GM21529 (cell line): ENCODE results near the gene KCNJ12.
"Not testable (repeated sequence)": the region's sequence is repeated elsewhere in the genome, so short reads cannot be mapped to it uniquely, and the experiment has no call there.

Experiments used
- ATAC-seq: cut with Tn5 transposase; IDR thresholded peaks from one replicate; pipeline ENCODE4 v1.9.1; 2021; ENCODE audit not compliant: unreplicated experiment

Gene KCNJ12

DNA sequence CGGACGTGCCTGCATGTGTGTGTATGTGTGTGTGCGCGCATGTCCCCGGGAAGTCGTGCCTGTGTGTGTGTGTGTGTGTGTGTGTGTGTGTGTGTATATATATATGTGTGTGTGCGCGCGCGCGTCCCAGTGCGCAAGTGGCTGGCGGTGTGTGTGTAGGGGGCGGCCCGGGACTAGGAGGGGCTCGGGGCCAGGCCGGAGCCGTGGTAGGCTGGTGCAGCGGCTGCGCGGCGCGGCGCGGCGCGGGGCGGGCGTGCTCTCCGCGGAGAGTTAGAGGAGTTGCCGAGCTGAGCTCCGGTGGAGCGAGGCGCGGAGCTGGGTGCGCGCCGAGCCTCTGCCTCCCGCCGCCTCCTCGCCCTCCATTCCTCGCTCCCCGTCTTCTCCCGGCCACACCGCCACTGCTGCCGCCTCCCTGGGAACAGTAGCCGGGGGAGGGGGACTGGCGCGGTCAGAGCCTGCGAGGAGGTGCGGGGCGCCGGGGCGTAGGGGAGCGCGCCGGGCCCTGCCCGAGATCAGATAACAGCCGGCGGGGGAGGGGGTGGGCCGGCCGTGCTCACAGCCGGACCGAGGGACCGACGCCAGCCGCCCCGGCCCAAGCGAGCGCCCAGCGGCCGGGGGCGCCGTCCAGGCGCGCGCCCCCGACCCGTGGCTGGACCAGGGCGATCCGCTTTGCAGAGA lies at the start of gene KCNJ12:
Gene KCNJ12 (plus strand): TSS at position 277 of the 678 bp plus-strand sequence. CDS start 38,986 bp downstream, outside the sequence.
- ATAC-seq = no peak

DNA sequence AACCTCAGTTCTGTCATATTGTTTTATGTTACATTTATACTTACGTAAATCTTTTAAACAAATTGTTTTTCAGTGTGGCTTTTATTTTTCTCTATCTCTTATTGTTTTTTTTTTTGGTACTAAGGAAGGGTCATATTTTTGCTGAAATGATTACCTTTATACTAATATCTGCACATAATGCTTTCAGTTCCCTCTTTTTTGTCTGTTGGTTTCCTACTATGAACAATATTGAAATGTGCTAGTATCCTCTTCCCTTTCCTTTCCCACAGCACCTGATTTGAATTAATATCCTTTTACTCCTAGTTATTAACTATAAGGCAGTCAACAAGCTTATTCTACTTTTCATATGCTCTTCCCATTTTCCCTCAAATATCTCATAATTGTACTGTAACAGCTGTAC lies 48.2 kb upstream of the KCNJ12 start:
- ATAC-seq = peak; percentile 59

DNA sequence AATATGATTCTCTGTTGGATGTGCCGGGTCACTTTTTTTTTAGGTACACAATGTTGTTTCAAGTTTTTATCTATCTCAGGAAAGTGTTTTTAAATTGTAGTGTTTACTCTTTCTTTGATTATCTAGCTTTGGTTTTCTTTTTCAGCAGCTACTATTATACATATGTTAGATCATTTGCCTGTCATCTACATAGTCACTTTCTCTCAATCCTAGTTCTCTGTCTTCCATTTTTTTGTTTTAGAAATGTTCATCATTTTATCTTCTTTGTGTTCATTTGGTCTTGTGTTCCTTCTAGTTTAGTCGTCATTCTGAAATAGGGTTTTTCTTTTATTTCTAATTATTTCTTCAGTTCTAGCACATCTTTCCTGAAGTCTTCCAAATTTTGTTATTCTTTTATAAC lies 47.4 kb upstream of the KCNJ12 start:
- ATAC-seq = not testable (repeated sequence)

DNA sequence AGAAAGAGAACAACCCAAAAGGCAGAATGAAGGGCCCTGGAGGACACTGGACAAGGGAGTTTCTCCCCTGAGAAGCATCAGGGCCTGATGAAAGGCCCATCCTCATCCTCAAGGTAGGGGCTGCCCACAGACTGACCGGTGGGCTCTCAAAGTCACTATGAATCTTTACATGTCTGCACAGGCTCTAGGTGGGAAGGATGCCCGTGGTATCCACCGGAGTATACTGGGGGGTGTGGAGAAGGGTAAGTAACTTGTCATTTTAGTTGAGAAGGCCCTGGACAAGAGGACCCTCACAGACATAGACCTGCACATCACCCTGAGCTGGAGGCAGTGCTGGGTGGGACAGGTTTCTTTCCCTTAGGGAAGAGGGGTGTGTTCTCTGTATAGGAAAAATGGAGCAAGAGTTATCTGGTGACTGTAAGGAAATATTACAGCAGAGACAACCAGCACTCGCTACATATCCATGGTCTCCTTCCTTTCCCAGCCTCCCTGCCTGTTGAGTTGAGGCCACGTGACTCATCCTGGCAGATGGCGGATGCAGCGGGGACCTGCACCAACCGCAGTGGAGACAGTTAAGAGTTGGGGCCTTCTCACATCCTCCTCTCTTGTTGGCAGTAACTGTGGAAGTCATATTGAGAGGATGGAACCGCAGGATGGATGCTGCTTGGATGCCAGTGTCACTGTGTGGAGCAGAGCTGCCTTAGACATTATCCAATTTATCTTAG lies 45.6 kb upstream of the KCNJ12 start:
- no peak for ATAC-seq

DNA sequence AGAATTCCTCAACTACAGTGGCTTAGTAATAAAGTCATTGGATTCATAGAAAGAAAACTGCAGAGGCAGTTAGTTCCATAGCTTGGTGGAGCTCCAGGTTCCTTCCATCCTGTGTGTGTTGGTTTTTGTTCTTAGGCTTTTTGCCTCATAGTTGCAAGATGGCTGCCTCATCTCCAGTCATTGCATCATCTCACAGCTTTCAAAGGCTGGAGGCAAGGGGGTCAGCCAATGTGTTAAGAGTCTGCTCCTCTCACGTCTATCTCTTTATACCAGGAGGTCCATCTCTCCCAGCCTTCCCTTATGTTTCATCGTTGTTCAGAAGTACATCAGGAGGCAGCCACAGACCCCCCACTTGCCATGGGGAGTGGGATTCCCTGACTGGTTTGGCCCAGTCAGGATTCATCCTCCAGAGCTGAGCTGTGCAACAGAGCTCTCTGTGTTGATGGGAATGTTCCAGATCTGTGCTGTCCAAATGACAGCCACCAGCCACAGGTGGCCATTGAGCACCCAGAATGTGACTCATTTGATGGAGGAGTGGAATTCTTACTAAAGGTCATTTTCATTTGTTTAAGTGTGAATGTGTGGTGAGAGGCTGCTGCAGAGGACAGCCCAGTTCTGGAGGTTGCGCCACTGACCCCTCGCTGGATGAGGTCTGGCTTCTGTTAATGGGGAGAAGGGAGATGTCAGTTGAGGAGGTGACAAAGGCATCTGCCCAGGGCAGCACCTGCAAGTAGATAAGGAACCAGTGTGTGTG lies 39.4 kb upstream of the KCNJ12 start:
- ATAC-seq = not testable (repeated sequence)

DNA sequence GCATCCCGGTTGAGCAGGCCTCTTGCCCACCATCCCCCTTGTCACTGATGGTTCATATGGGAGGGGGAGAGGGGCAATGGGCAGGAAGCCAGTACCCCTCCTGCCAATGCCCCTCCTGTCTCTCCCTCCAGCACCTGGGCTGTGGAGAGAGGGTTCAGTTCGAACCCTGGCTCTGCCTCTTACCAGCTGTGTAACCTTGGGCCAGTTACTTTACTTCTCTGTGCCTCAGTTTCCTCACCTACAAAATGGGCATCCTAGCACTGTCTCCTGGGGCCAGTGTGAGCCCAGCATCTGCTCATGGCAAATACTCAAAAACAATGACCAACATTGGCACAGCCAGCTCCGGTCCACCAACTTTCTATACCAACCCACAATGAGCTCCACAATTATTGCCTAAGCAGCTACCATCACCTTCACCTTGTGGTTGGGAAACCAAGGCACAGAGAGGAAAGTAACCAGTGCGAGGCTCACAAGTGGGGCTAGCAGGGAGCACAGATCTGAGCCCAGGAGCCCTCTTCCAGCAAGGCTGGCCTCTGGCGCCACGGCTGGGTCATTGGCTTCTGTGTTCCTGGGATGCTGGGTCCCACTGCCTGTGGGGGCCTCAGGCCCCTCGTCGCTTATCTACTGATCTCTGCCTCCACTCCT lies 38.1 kb upstream of the KCNJ12 start:
- ATAC-seq = not testable (repeated sequence)

DNA sequence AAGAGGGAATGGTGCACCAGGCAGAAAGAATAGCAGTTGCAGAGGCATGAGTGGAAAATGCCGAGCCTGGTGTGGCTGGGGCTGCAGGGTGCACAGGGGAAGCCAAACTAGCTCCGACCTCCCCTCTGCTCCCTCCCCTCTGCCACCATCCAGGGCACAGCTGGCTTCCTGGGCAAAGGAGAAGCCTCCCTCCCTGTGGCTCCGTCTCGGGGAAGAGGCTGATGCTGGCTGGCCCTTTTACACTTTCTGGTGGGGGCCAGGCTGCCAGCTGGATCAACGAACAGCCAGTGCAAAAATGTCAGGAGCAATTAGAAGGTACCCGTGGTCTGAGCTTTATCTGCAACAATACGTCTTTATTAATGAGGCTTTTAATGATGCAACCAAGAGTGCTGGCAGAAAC lies 37.1 kb upstream of the KCNJ12 start:
- ATAC-seq = no peak

DNA sequence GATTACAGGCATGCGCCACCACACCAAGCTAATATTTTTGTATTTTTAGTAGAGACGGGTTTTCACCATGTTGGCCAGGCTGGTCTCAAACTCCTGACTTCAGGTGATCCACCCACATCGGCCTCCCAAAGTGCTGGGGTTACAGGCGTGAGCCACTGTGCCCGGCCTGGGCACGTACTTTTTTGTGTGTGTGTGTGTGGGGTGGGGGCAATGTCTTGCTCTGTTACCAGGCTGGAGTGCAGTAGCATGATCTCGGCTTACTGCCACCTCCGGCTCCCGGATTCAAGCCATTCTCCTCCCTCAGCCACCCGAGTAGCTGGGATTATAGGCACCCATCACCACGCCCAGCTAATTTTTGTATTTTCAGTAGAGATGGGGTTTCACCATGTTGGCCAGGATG lies 36.6 kb upstream of the KCNJ12 start:
- ATAC-seq = not testable (repeated sequence)

DNA sequence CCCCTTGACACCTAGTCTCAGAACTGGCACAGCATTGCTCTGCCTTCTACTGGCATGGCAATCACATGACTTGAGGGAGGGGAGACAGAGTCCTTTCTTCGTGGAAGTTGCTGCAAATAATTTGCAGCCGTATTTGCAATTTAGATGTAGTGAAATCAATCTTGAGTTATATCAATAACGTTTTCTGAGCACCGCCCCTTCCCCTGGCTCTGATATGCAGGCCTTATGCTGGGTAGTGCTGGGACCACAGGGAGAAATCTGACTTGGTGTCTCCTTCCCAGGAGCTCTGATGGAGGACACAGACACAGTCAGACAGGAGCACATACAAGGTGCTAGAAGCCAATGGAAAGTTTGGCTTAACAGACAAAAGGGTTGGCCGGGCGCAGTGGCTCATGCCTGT lies 35.8 kb upstream of the KCNJ12 start:
- not testable (repeated sequence) for ATAC-seq

DNA sequence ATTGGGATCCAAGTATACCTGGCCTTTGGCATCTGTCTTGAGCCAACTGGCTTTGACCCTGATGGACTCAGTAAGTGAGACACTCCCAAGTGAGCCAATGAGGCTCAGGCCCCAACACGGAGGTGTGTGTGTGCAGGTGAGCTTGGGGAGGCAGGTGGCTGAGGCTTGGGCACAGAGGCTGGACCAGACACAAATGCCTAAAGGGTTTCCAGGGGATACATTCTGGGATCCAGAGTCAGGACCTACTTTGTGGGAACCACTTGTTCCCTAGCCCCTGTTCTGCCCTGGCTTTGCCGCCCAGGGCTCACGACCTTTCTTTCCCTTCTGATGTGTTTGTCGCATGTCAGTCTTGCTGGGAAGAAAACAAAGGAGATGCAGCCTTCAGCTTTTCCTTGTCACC lies 34.9 kb upstream of the KCNJ12 start:
- not testable (repeated sequence) for ATAC-seq

DNA sequence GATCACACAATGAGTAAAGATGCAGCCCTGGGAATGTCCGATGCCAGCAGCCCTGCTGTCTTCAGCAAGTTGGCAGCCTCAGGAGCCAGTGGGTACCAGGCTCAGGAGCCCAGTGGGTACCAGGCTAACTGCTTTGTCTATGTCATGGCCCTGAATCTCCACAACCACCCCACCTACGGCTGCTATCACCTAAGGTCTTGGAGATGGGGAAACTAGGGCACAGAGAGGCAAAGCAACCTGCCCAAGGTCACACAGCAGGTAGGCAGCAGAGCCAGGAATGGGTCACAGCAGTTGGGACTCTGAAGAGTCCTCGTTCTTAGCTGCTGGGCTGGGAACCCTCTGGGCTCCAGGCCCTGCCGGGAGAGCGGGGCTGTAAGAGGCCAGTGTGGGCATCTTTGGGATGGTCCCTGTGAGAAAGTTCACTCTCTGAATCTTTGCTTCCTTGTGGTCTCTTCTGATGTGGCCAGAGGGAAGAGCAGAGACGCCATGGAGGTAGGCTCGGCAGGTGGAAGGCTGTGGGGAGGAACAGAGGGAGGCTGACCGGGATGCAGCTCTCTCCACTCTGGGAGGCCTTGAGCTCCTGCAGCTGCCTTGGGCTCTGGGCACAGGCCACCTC lies 34.1 kb upstream of the KCNJ12 start:
- not testable (repeated sequence) for ATAC-seq

DNA sequence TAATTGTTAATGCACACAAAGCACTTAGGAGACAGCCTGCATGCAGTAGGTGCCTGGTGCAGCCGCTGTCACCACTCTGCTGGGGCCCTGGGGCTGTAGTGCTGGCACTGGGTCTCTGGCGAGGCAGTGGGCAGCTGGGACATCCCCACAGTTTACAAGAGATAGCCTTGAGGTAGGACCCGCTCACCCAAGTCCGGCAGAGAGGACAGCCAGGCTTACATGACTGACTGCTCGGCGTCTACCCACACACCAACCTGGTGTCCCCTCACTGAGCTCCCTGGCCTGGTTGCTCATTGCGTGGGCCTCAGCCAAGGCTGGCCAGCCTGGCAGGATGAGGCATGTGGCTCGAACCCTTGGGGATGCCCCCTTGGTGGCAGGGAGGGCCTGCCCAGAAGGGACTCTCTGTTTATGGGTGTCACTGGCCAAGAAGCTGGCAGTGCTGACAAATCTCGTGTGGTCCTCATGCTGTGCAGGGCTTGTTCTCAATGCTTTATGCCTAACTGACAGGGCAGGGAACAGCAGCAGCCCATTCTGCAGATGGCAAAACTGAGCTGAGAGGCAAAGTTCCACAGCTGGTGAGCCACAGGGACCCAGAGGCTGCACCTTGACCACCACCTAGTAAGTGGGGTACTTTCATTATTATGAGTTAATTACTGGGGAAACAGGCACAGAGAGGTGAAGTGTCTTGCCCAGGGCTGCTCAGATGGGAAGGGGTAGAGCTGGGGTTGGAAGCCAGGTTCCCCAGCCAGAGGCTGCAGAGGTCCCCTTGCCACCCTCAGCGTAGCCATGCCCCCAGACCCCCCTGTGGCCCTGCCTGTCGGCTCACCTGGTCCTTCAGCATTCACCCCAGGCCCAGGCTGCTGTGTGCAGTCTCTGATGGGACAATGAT lies 32.9 kb upstream of the KCNJ12 start:
- not testable (repeated sequence) for ATAC-seq

DNA sequence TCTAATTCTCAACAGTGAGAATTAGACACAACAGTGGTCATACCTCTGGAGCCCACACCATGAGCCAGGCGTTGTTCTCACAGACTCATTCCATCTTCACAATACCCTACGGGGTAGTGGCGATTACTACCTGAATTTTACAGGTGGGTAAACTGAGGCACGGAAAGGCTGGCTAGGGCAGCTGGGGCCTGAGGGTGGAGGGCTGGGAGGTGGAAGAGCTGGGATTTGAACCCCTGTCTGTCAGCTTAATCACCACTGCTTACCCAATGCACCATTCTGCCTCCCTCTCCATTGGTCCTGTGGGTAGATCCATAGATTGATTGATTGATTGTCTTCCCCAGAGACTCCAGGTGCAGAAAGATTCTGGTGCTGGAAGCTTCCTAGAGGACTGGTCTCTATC lies 31.4 kb upstream of the KCNJ12 start:
- not testable (repeated sequence) for ATAC-seq

DNA sequence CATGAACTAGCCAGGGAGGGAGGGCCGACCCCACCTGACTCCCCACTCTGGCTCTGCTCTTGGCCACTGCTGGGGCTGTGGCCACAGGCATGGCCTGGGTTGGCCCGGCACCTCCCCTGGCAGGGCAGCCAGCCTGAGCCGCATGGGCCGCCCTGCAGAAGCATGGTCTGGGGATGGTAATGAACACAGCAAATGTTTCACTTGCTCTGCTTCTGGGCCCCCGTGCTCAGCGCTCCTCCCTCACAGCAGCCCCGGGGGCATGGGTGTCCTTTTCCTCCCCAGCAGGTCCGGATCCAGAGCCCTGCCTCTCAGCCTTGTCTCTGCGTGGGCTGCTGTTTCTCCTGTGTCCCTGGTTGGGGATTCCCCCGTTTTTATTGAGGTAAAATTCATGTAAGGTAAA lies 30.9 kb upstream of the KCNJ12 start:
- ATAC-seq = no peak

DNA sequence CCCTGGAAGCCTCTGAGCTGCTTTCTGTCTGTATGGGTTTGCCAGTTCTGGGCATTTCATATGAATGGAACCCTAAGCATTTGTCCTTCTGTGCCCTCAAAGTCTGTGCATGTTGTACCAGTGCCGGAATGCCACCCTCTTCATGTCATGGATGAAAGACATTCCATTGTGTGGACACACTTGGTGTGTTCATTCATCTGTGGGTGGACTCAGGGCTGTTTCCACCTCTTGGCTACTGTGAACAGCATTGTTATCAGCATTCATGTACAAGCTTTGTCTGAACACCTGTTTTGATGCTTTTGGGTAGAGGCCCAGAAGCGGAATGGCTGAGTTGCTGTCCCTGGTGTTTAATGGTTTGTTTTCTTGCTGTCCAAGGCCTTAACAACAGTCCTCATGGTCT lies 30.1 kb upstream of the KCNJ12 start:
- not testable (repeated sequence) for ATAC-seq

DNA sequence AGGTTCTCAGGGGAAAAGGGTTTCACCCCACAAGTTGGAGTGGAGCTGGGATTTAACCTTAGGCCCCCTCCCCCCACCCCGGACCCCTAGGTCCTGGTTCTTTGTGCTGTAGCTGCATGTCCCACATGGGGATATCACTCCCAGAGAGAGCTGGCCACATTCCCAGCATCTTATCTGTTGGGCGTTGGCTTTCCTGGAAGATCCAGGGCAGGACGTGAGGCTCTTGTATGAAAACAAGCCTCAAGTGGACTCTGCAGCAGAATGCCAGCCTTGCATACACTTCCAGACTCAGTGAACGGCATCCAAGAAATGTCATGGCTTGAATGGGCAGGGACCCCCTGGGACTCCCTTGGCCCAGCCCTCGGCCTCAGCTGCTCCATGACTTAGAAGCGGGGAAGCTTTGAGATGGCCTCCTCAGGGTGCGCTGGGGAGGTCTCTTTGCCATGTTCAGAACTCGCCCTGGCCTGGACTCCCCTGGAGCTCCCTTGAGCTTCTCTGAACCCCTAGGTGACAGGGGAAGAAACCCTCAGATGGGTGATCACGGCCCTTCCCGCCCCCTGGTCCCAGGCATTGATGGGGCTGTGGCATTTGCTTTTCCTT lies 29.4 kb upstream of the KCNJ12 start:
- ATAC-seq = not testable (repeated sequence)

DNA sequence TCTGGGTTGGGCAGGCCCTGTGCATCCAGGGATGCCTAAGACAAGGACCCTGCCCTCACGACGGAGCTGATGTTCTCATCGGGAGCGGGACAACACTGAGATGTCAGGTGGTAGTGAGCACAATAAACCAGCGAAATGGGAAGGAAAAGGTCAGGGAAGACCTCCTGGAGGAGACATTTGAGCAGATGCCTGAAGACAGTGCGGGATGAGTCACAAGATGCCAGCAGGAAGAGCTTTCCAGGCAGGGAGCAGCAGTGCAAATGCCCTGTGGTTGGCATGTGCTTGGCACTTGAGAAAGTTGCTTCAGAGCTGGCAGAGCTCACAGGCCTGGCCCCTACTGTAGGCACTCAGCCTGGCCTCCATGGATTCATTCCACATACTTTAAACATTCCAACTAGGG lies 28.5 kb upstream of the KCNJ12 start:
- ATAC-seq = not testable (repeated sequence)

DNA sequence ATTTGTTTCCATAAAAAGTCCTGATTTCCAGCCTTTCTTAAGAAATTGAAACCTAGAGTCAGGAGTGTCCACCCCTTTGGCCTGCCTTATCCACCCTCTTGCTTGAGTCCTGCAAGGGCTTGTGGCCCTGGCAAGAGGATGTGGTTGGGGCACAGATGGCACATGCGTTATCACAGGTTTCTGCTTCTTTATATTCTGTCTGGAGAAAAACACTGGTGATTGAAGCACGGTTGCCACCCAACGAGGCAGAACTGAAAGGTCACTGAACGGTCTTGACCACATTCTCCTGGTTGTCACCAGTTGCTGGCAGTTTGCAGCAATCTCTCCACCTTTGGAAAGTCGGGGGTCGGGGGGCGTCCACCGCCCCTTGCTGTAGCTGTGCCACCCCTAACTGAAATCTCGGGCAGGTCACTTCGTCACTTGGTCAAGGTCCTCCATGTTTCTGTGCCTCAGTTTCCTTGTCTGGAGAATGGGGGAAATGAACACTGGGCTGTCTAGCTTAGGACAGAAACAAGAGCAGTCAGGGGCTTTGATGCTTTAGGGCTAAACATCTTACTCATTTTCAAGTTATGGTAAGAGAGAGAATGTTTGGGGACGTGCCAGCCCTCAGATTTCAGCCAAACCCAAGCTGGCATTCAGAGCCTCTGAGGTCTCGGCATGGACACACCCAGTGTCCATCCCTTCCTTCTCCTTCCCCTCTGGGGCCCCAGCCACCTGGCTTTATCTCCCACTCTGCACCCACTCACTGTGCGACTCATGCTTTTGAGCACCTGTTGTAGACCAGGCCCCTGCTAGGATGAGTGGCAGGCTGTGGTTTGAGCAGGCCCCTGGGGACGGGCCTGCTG lies 27.9 kb upstream of the KCNJ12 start:
- peak; percentile 72 for ATAC-seq

DNA sequence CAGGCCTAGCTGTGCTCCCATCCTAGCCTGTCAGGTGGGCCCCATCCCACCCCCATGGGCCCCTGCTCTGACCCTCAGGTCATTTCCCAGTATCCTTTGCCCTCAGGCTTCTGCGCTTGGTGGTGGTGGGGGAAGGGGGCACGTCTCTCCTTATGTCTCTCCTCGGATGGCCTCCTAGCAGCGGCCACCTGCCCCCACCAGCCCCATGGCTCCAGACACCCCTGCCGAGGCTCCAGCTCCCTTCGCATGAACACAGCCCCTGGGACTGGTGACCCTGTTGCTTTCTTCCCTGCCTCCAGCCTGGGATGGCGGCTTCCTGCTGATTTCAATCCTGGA lies 27.3 kb upstream of the KCNJ12 start:
- not testable (repeated sequence) for ATAC-seq
